HG03520 (cell line): ENCODE measurements around the gene C5orf15.
"Not testable (repeated sequence)": the region's sequence is repeated elsewhere in the genome, so short reads cannot be mapped to it uniquely, and the experiment has no call there.

Experiments
- ATAC-seq: cut with Tn5 transposase; IDR thresholded peaks from one replicate; pipeline ENCODE4 v1.9.1; 2021; ENCODE audit warnings: mild to moderate bottlenecking, moderate library complexity; ENCODE audit not compliant: unreplicated experiment

The C5orf15 gene

GRCh38 chr5:133963493-133964128 is 4.8 kb downstream of the C5orf15 start:
- no peak for ATAC-seq

GRCh38 chr5:133962801-133963476 is 5.5 kb downstream of the C5orf15 start:
- no peak for ATAC-seq

- ATAC-seq, result no peak
Observed at GRCh38 chr5:133962131-133962530, 6.3 kb downstream of the C5orf15 start.

GRCh38 chr5:133959643-133960042 is 8.8 kb downstream of the C5orf15 start:
- ATAC-seq, result no peak

GRCh38 chr5:133957591-133957990 is 10.8 kb downstream of the C5orf15 start:
- peak; percentile 65 for ATAC-seq

- no peak for ATAC-seq
Observed at GRCh38 chr5:133957080-133957479, 11.3 kb downstream of the C5orf15 start.

- not testable (repeated sequence) for ATAC-seq
Observed at GRCh38 chr5:133956196-133956595, 12.2 kb downstream of the C5orf15 start.

- ATAC-seq, result no peak
Observed at GRCh38 chr5:133953568-133954145, 14.8 kb downstream of the C5orf15 start.

GRCh38 chr5:133952729-133953567 is 15.5 kb downstream of the C5orf15 start:
- ATAC-seq, result no peak

GRCh38 chr5:133950821-133951612 is 17.4 kb downstream of the C5orf15 start:
- ATAC-seq, result no peak

- no peak for ATAC-seq
Observed at GRCh38 chr5:133948721-133949120, 19.7 kb downstream of the C5orf15 start.

GRCh38 chr5:133947431-133947841 is 21.0 kb downstream of the C5orf15 start:
- ATAC-seq, result no peak

- no peak for ATAC-seq
Observed at GRCh38 chr5:133945568-133945967, 22.9 kb downstream of the C5orf15 start.

- ATAC-seq, result no peak
Observed at GRCh38 chr5:133944263-133945185, 23.9 kb downstream of the C5orf15 start.

- ATAC-seq, result no peak
Observed at GRCh38 chr5:133943475-133943817, 25.0 kb downstream of the C5orf15 start.

GRCh38 chr5:133942614-133943474 is 25.6 kb downstream of the C5orf15 start:
- ATAC-seq, result no peak

- no peak for ATAC-seq
Observed at GRCh38 chr5:133941456-133942196, 26.8 kb downstream of the C5orf15 start.

- ATAC-seq, result no peak
Observed at GRCh38 chr5:133939668-133940067, 28.8 kb downstream of the C5orf15 start.
